ENCODE measurements around the gene PLXNC1.

GRCh38 chr12:94152292-94153078, 4.1 kb downstream of the PLXNC1 start:
- TF ChIP-seq EP300 (IDR thresholded peaks at IDR 0.05), result no peak
- TF ChIP-seq, protein P1, sequence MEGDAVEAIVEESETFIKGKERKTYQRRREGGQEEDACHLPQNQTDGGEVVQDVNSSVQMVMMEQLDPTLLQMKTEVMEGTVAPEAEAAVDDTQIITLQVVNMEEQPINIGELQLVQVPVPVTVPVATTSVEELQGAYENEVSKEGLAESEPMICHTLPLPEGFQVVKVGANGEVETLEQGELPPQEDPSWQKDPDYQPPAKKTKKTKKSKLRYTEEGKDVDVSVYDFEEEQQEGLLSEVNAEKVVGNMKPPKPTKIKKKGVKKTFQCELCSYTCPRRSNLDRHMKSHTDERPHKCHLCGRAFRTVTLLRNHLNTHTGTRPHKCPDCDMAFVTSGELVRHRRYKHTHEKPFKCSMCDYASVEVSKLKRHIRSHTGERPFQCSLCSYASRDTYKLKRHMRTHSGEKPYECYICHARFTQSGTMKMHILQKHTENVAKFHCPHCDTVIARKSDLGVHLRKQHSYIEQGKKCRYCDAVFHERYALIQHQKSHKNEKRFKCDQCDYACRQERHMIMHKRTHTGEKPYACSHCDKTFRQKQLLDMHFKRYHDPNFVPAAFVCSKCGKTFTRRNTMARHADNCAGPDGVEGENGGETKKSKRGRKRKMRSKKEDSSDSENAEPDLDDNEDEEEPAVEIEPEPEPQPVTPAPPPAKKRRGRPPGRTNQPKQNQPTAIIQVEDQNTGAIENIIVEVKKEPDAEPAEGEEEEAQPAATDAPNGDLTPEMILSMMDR (IDR thresholded peaks at IDR 0.05), result no peak
- TF ChIP-seq POLR2A (IDR thresholded peaks at IDR 0.05), result no peak
- TF ChIP-seq POLR2AphosphoS5 (IDR thresholded peaks at IDR 0.05), result no peak
